Testis (tissue), 2 donors: ENCODE measurements around the gene MPDU1.

Source experiments
- POLR2A ChIP-seq: fragments of 450-650 bp; IDR thresholded peaks from one replicate; pipeline ENCODE4 v1.6.1; 2017; ENCODE audit warnings: antibody characterized with exemption, mild to moderate bottlenecking, moderate library complexity
- TF ChIP-seq, protein P1 (sequence below), 3 experiments: fragments of 450-650 bp in 2 of 3; fragments of 200-600 bp in 1 of 3; sonication (generic) in 1 of 3; IDR thresholded peaks; one replicate each; pipeline ENCODE4 v1.5.1; 2016 to 2019; ENCODE audit warnings: antibody characterized with exemption in 3 of 3, mild to moderate bottlenecking in 2 of 3, moderate library complexity in 1 of 3

- TF ChIP-seq, protein P1, sequence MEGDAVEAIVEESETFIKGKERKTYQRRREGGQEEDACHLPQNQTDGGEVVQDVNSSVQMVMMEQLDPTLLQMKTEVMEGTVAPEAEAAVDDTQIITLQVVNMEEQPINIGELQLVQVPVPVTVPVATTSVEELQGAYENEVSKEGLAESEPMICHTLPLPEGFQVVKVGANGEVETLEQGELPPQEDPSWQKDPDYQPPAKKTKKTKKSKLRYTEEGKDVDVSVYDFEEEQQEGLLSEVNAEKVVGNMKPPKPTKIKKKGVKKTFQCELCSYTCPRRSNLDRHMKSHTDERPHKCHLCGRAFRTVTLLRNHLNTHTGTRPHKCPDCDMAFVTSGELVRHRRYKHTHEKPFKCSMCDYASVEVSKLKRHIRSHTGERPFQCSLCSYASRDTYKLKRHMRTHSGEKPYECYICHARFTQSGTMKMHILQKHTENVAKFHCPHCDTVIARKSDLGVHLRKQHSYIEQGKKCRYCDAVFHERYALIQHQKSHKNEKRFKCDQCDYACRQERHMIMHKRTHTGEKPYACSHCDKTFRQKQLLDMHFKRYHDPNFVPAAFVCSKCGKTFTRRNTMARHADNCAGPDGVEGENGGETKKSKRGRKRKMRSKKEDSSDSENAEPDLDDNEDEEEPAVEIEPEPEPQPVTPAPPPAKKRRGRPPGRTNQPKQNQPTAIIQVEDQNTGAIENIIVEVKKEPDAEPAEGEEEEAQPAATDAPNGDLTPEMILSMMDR (IDR thresholded peaks at IDR 0.05), result no peak
- no peak for TF ChIP-seq POLR2A
Observed at GRCh38 chr17:7577327-7578199, 6.1 kb upstream of the MPDU1 start.
